A549 treated with AZD9567 at 1 μM for 4 hours (cell line): ENCODE data around the gene ZNF454. TPM values are rescaled to one million over a fixed set of nuclear protein-coding genes. Genes with fewer than 3 reads are reported as not detected.

Experiments
- total RNA-seq: library from RNA; stranded (reverse); fragments of 200-300 nt; extraction: Qiagen RNA extraction; gene quantifications from 5 replicates; pipeline ENCODE4 v1.2.3, GENCODE V29; 2022; ENCODE audit not compliant: insufficient read depth

The ZNF454 gene
- not detected in 5 replicates for total RNA-seq

GRCh38 chr5:178940569-178941360 lies at the start of gene ZNF454:
TSS of gene ZNF454 (plus strand) at chr5:178941198. CDS start at chr5:178942792, 1,594 bp downstream.

GRCh38 chr5:178895615-178896571 lies 45.1 kb upstream of the ZNF454 start, which contains the start of gene ZFP2:
TSS of gene ZFP2 (plus strand) at chr5:178895913. CDS start at chr5:178931314, 35,401 bp downstream.

DNA sequence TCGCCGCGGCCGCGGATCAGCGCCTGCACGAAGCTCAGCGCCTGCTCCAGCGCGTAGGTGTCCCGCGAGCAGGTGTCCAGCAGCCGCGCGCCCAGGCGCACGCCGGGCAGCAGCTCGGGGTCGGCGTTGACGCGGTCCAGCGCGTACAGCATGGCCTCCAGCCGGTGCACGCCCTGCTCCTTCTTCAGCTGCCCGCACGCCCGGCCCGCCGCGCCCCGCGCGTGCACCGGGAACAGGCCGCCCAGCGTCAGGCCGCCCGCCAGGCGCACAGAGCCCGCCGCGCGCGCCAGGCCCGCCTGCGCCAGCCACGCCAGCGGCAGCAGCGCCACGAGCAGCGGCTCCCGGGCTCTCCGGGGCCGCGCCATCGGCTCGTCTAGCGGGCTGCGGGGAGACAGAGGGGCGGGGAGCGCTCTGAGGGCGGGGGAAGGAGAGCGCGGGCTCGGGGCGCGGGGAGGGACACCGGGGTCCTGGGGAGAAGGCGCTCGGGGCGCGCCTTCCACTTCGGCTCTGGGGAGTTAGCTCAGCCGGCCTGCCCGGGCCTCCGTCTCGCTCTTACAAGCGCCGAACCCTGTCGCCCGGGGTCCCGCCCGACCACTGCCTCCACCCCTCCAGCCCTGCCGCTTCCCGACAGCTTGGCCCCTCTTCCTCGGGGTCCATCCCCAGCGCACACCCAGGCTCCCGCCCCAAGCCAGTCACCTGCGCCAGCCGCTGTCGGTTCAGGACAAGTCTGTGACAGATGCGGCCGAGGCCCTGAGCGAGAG lies 53.8 kb downstream of the ZNF454 start, which contains the start of gene GRM6:
Gene GRM6 (minus strand): TSS at position 741 of the 761 bp plus-strand sequence. CDS start 376 bp downstream, at position 365.

Other genes starting within 250 kb of the ZNF454 start
- gene ZNF354A, start 210.5 kb upstream of the ZNF454 start, total RNA-seq = 6.1 to 11.4 TPM (median 6.7 TPM) in 5 replicates
- gene ZNF354B, start 81.2 kb upstream of the ZNF454 start, total RNA-seq = 3.5 to 6.8 TPM (median 5.1 TPM) in 5 replicates
- 0.03 TPM in 1 of 5 replicates, not detected in the others for gene ZFP2, start 45.3 kb upstream of the ZNF454 start, total RNA-seq
- not detected in 5 replicates for gene GRM6, start 54.1 kb downstream of the ZNF454 start, total RNA-seq
- 0.42 to 0.84 TPM (median 0.59 TPM) in 5 replicates for gene ZNF879, start 82.6 kb downstream of the ZNF454 start, total RNA-seq
- 0.49 to 0.86 TPM (median 0.70 TPM) in 5 replicates for gene ZNF354C, start 119.2 kb downstream of the ZNF454 start, total RNA-seq